GM20000 (cell line): ENCODE data around the gene CMSS1.

Source experiments
- DNase-seq: peaks from one replicate; pipeline ENCODE4 v3.0.0; 2012; ENCODE audit warnings: low spot score
- CTCF ChIP-seq: IDR thresholded peaks from 2 replicates; pipeline ENCODE4 v1.5.1; 2012; ENCODE audit warnings: mild to moderate bottlenecking, control low read depth; ENCODE audit errors: extremely low read depth, missing control alignments

CMSS1 gene

GRCh38 chr3:99777210-99777549 is 40.5 kb upstream of the CMSS1 start:
- DNase-seq, result no peak
- no peak for TF ChIP-seq CTCF

GRCh38 chr3:99777708-99778107 is 40.0 kb upstream of the CMSS1 start:
- no peak for TF ChIP-seq CTCF
- no peak for DNase-seq

GRCh38 chr3:99780749-99781148 is 36.9 kb upstream of the CMSS1 start:
- TF ChIP-seq CTCF, result no peak
- DNase-seq, result no peak

- DNase-seq, result no peak
- TF ChIP-seq CTCF, result no peak
These were observed 35.9 kb upstream of the CMSS1 start for GRCh38 chr3:99781761-99782160.

GRCh38 chr3:99783011-99783573 is 34.6 kb upstream of the CMSS1 start:
- TF ChIP-seq CTCF, result no peak
- DNase-seq, result no peak

- peak; percentile 39 for DNase-seq
These were observed 28.5 kb upstream of the CMSS1 start for GRCh38 chr3:99789011-99789721.

More at GRCh38 chr3:99789011-99789721, 28.5 kb upstream of the CMSS1 start:
- peak; percentile 39 for TF ChIP-seq CTCF
